H1 (cell line): ENCODE data around the gene CSGALNACT2. TPM values are rescaled to one million over a fixed set of nuclear protein-coding genes. Genes with fewer than 3 reads are reported as not detected.

Source experiments
- CTCF ChIA-PET: fragments of 300-600 bp; sonication (Branson Sonifier 250); formaldehyde crosslinking; loops from one replicate; lab custom pipeline; 2021; ENCODE audit not compliant: partially characterized antibody; lab: Charles Lee
- POLR2A ChIA-PET: fragments of 300-600 bp; sonication (Branson Sonifier 250); formaldehyde crosslinking; loops from one replicate; lab custom pipeline; 2021; ENCODE audit warnings: inconsistent platforms; ENCODE audit not compliant: partially characterized antibody; lab: Charles Lee
- DNase-seq, 2 experiments: peaks; one replicate each; pipeline versions ENCODE4 v3.0.0 to v3.0.0-alpha.2; 2010 to 2022; ENCODE audit warnings: low spot score in 2 of 2, low read depth in 1 of 2, mixed read lengths in 1 of 2
- FAIRE-seq: peaks from 2 replicates; lab custom pipeline; 2011; peaks lifted over from hg19 to GRCh38; lab: Jason Lieb, UNC
- H2AFZ ChIP-seq: 2 replicates; pipeline ENCODE4 v1.8.1; 2012; ENCODE audit warnings: low read length, inconsistent platforms
- H2AK5ac ChIP-seq: 2 replicates; pipeline ENCODE4 v1.6.1; 2013; ENCODE audit warnings: low read depth, low read length
- H2BK120ac ChIP-seq: replicated peaks from 2 replicates; pipeline ENCODE3; 2013; ENCODE audit warnings: low read depth, low read length, inconsistent platforms
- H2BK12ac ChIP-seq: 2 replicates; pipeline ENCODE4 v1.6.1; 2013; ENCODE audit warnings: low read depth, low read length
- H2BK15ac ChIP-seq: 2 replicates; pipeline ENCODE4 v1.6.1; 2013; ENCODE audit warnings: low read length
- H2BK20ac ChIP-seq: 2 replicates; pipeline ENCODE4 v1.6.1; 2013; ENCODE audit warnings: low read length
- H2BK5ac ChIP-seq: 2 replicates; pipeline ENCODE4 v1.6.1; 2013; ENCODE audit warnings: low read depth, low read length
- H3K14ac ChIP-seq: 2 replicates; pipeline ENCODE4 v1.6.1; 2013; ENCODE audit warnings: inconsistent platforms; ENCODE audit not compliant: insufficient read length
- H3K18ac ChIP-seq: 2 replicates; pipeline ENCODE4 v1.6.1; 2013; ENCODE audit warnings: low read length; ENCODE audit errors: extremely low read depth
- H3K23ac ChIP-seq: 2 replicates; pipeline ENCODE4 v1.6.1; 2013; ENCODE audit warnings: inconsistent platforms; ENCODE audit not compliant: insufficient read length
- H3K23me2 ChIP-seq: 2 replicates; pipeline ENCODE4 v1.6.1; 2013; ENCODE audit warnings: low read depth, low read length
- H3K27ac ChIP-seq: 2 replicates; pipeline ENCODE4 v1.6.1; 2011; ENCODE audit warnings: low read depth, low read length, inconsistent platforms
- H3K27me3 ChIP-seq, 4 experiments: replicated peaks in 1 of 4; 1 replicate in 1 of 4; 2 replicates in 3 of 4; pipeline versions ENCODE4 v1.6.1 to v1.8.1; 2011 to 2013; ENCODE audit warnings: low read length in 3 of 4, mild to moderate bottlenecking in 3 of 4, inconsistent platforms in 2 of 4, mixed read lengths in 2 of 4, moderate library complexity in 1 of 4; ENCODE audit not compliant: control insufficient read depth in 3 of 4, insufficient read depth in 3 of 4; ENCODE audit errors: extremely low read depth in 1 of 4
- H3K36me3 ChIP-seq, 4 experiments: 2 replicates each; pipeline versions ENCODE4 v1.6.1 to v1.8.1; 2011 to 2013; ENCODE audit warnings: mild to moderate bottlenecking in 4 of 4, low read length in 3 of 4, moderate library complexity in 2 of 4, control low read depth in 1 of 4, inconsistent platforms in 1 of 4; ENCODE audit not compliant: insufficient read depth in 4 of 4, control insufficient read depth in 2 of 4
- H3K4ac ChIP-seq: replicated peaks from 2 replicates; pipeline ENCODE3; 2013; ENCODE audit warnings: low read length, low read depth, mixed read lengths, inconsistent platforms; ENCODE audit not compliant: insufficient read length
- H3K4me1 ChIP-seq, 4 experiments: replicated peaks in 1 of 4; 1 replicate in 1 of 4; 2 replicates in 3 of 4; pipeline versions ENCODE4 v1.6.1 to v1.8.1; 2011 to 2013; ENCODE audit warnings: low read length in 3 of 4, inconsistent platforms in 2 of 4, mixed read lengths in 1 of 4; ENCODE audit not compliant: insufficient read depth in 4 of 4, control insufficient read depth in 3 of 4
- H3K4me2 ChIP-seq, 2 experiments: 2 replicates each; pipeline versions ENCODE4 v1.6.1 to v1.8.1; 2011 to 2013; ENCODE audit warnings: low read depth in 2 of 2, low read length in 2 of 2, control low read depth in 1 of 2, inconsistent platforms in 1 of 2, mild to moderate bottlenecking in 1 of 2; ENCODE audit not compliant: insufficient read depth in 1 of 2
- H3K4me3 ChIP-seq, 4 experiments: fragments of 200-600, 300-600 bp in 1 of 4; sonication (generic), shearing (Covaris generic), sonication (Bioruptor Twin) in 1 of 4; 2 replicates each; pipeline versions ENCODE4 v1.5.1 to v1.8.1; 2011 to 2016; ENCODE audit warnings: low read length in 4 of 4, low read depth in 3 of 4, control low read depth in 2 of 4, inconsistent platforms in 2 of 4, mild to moderate bottlenecking in 2 of 4, mixed read lengths in 1 of 4, moderate library complexity in 1 of 4; ENCODE audit not compliant: insufficient read depth in 2 of 4; ENCODE audit errors: extremely low read depth in 1 of 4
- H3K56ac ChIP-seq: replicated peaks from 2 replicates; pipeline ENCODE3; 2013; ENCODE audit warnings: low read depth, mild to moderate bottlenecking, mixed read lengths, low read length, inconsistent platforms; ENCODE audit not compliant: insufficient read length
- H3K79me1 ChIP-seq: 2 replicates; pipeline ENCODE4 v1.6.1; 2013; ENCODE audit warnings: low read depth, low read length, control low read depth
- H3K79me2 ChIP-seq, 2 experiments: 2 replicates each; pipeline versions ENCODE4 v1.6.1 to v1.8.1; 2012 to 2013; ENCODE audit warnings: low read length in 2 of 2, mild to moderate bottlenecking in 2 of 2, inconsistent platforms in 1 of 2; ENCODE audit not compliant: insufficient read depth in 2 of 2, control insufficient read depth in 1 of 2
- H3K9ac ChIP-seq, 4 experiments: replicated peaks in 1 of 4; 1 replicate in 1 of 4; 2 replicates in 3 of 4; pipeline versions ENCODE4 v1.6.1 to v1.8.1; 2011 to 2013; ENCODE audit warnings: low read depth in 3 of 4, low read length in 3 of 4, control low read depth in 2 of 4, mild to moderate bottlenecking in 2 of 4, moderate library complexity in 2 of 4, inconsistent platforms in 1 of 4; ENCODE audit errors: extremely low read depth in 1 of 4
- H3K9me3 ChIP-seq, 2 experiments: 2 replicates each; pipeline versions ENCODE4 v1.6.1 to v1.8.1; 2012 to 2013; ENCODE audit warnings: mild to moderate bottlenecking in 2 of 2, moderate library complexity in 2 of 2, control low read depth in 1 of 2, inconsistent platforms in 1 of 2, low read depth in 1 of 2, low read length in 1 of 2, mixed read lengths in 1 of 2; ENCODE audit not compliant: insufficient read depth in 2 of 2
- H4K20me1 ChIP-seq, 2 experiments: replicated peaks in 1 of 2; 2 replicates each; pipeline versions ENCODE3 to v1.8.1; 2011 to 2013; ENCODE audit warnings: inconsistent platforms in 2 of 2, low read length in 2 of 2, mild to moderate bottlenecking in 1 of 2; ENCODE audit not compliant: insufficient read depth in 2 of 2, control insufficient read depth in 1 of 2
- H4K5ac ChIP-seq: 2 replicates; pipeline ENCODE4 v1.6.1; 2013; ENCODE audit warnings: low read length, low read depth, mixed read lengths, inconsistent platforms; ENCODE audit not compliant: insufficient read length
- H4K8ac ChIP-seq: 2 replicates; pipeline ENCODE4 v1.8.0; 2013; ENCODE audit warnings: mild to moderate bottlenecking, moderate library complexity, low read length, inconsistent platforms; ENCODE audit not compliant: insufficient read depth; ENCODE audit errors: extremely low read depth
- H4K91ac ChIP-seq: replicated peaks from 2 replicates; pipeline ENCODE3; 2013; ENCODE audit warnings: low read length, mixed read lengths, inconsistent platforms; ENCODE audit not compliant: insufficient read length
- EGR1 ChIP-seq: IDR thresholded peaks from 2 replicates; pipeline ENCODE4 v1.6.1; 2011; ENCODE audit warnings: low read depth, low read length, borderline replicate concordance
- WGBS, 2 experiments: shearing (Covaris generic) in 1 of 2; methylation state at CpG; one replicate each; pipeline versions ENCODE4 v1.1.6 to v1.1.7; 2013 to 2015; ENCODE audit warnings: low lambda C conversion rate in 2 of 2, mixed read lengths in 2 of 2, inconsistent platforms in 1 of 2, low coverage in 1 of 2, missing lambda C conversion rate in 1 of 2; ENCODE audit not compliant: insufficient replicate concordance in 2 of 2, insufficient coverage in 1 of 2, insufficient read length in 1 of 2; ENCODE audit errors: extremely low coverage in 1 of 2, missing lambda C conversion rate in 1 of 2; 5-methylcytosine and 5-hydroxymethylcytosine counted together
- polyA plus RNA-seq, 7 experiments: library from polyadenylated mRNA; depleted of rRNA in 3 of 7; stranded (reverse) in 5 of 7; unstranded in 2 of 7; fragments of >200 nt in 5 of 7; fragments of 200-250 nt in 2 of 7; gene quantifications; 1 replicate in 5 of 7; 2 replicates in 1 of 7; 4 replicates in 1 of 7; pipeline versions ENCODE4 v1.2.1 to v1.2.3, GENCODE V29; 2011 to 2013; ENCODE audit warnings: missing spikeins in 2 of 7, mixed read lengths in 2 of 7
- total RNA-seq: library from RNA; stranded (reverse); fragmentation: NEBNext Ultra II Directional; extraction: Animal tissue kit (Norgen Biotek cat#: 25700); gene quantifications from 2 replicates; pipeline ENCODE4 v1.2.1, GENCODE V29; 2021

CSGALNACT2 gene
- total and polyA plus RNA-seq, 2 of the 8 experiments (the other 6 are each of a cell fraction or from before 2014, with no cell fraction given) = 2.6 to 5.3 TPM

GRCh38 chr10:43209651-43210141 is 71.5 kb downstream of the CSGALNACT2 start:
- CTCF ChIA-PET = interaction anchor here (0.6 to 3.9 kb wide), 9 partner anchors 9 to 128 kb away, joined by 3 to 18 read pairs (median 3); no protein-coding TSS in a partner anchor
- no peak overlapping the region for H2BK20ac ChIP-seq
- H4K8ac ChIP-seq = no peak overlapping the region
- POLR2A ChIA-PET = interaction anchor here (0.6 to 2.1 kb wide), 2 partner anchors 21 to 248 kb away, joined by 3 to 4 read pairs; no protein-coding TSS in a partner anchor
- no peak for FAIRE-seq
- no peak for DNase-seq
- no peak overlapping the region for H3K4me2 ChIP-seq
- H3K4me1 ChIP-seq = peaks cover 0 to 2% (median under 1%) of the 10 kb centered on the region in 4 experiments; a peak in 1 of 7 replicates
- H4K5ac ChIP-seq = no peak overlapping the region
- H3K18ac ChIP-seq = no peak overlapping the region
- no peak overlapping the region for H3K23ac ChIP-seq
- peaks cover 0 to 4% of the 10 kb centered on the region in 2 experiments for H4K20me1 ChIP-seq
- no peak overlapping the region for H4K91ac ChIP-seq
- no peak overlapping the region for H3K9ac ChIP-seq
- no peak overlapping the region for H2BK12ac ChIP-seq
- H3K79me2 ChIP-seq = no peaks in the 10 kb centered on the region
- no peaks in the 10 kb centered on the region for H3K79me1 ChIP-seq
- no peak overlapping the region for H3K14ac ChIP-seq
- no peak overlapping the region for H2AK5ac ChIP-seq
- H3K9me3 ChIP-seq = no peaks in the 10 kb centered on the region
- H2BK5ac ChIP-seq = no peak overlapping the region
- H3K4me3 ChIP-seq = no peak overlapping the region
- no peak overlapping the region for H2BK120ac ChIP-seq
- no peak overlapping the region for H2AFZ ChIP-seq
- no peak overlapping the region for H3K27ac ChIP-seq
- H3K56ac ChIP-seq = no peak overlapping the region
- TF ChIP-seq EGR1 = no peak
- H3K36me3 ChIP-seq = no peaks in the 10 kb centered on the region
- H2BK15ac ChIP-seq = no peak overlapping the region
- no peaks in the 10 kb centered on the region for H3K23me2 ChIP-seq
- no peak overlapping the region for H3K4ac ChIP-seq
- H3K27me3 ChIP-seq = no peaks in the 10 kb centered on the region
- WGBS, 2 experiments = 90% methylated on average over 5 of the region's 5 CpGs; no CpG with 5 or more reads in 1 of the 2 experiments
